Germinal center (tissue), 1 donor: ENCODE results near the gene HIC2.
"Not testable (repeated sequence)": the region's sequence is repeated elsewhere in the genome, so short reads cannot be mapped to it uniquely, and the experiment has no call there.

Experiments used
- DNase-seq: peaks from one replicate; pipeline ENCODE4 v3.0.0; 2012; ENCODE audit warnings: mixed read lengths, low spot score

HIC2 gene, protein sequence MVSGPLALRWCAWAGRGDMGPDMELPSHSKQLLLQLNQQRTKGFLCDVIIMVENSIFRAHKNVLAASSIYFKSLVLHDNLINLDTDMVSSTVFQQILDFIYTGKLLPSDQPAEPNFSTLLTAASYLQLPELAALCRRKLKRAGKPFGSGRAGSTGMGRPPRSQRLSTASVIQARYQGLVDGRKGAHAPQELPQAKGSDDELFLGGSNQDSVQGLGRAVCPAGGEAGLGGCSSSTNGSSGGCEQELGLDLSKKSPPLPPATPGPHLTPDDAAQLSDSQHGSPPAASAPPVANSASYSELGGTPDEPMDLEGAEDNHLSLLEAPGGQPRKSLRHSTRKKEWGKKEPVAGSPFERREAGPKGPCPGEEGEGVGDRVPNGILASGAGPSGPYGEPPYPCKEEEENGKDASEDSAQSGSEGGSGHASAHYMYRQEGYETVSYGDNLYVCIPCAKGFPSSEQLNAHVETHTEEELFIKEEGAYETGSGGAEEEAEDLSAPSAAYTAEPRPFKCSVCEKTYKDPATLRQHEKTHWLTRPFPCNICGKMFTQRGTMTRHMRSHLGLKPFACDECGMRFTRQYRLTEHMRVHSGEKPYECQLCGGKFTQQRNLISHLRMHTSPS

DNA sequence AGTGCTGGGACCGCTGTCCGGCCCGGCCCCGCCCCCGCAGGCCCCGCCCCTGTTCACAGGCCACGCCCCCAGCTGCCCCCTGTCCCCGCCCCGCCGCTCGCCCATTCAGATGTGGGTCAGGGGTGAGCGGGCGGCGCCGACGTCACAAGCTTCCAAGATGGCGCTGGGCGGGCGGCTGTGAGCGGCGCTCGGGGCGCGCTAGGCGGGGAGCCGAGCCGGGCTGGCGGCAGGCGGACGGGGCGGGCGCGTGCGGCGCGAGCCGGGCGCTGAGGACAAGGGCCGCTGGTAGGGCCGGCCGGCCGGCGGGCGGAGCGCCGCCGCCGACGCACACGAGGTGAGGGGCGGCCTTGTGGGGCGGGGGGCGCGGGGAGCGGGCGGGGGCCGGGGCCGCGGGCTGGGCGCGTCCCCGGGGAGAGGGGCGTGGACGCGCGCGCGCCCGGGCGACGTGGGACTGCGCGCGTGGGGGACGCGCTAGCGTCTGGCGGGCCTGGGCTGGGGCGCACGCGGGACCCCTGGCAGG is at the start of gene HIC2:
Gene HIC2, plus strand, starts transcription at position 145 of the 520 bp plus-strand sequence. CDS start 25,461 bp downstream, outside the sequence.
- not testable (repeated sequence) for DNase-seq

DNA sequence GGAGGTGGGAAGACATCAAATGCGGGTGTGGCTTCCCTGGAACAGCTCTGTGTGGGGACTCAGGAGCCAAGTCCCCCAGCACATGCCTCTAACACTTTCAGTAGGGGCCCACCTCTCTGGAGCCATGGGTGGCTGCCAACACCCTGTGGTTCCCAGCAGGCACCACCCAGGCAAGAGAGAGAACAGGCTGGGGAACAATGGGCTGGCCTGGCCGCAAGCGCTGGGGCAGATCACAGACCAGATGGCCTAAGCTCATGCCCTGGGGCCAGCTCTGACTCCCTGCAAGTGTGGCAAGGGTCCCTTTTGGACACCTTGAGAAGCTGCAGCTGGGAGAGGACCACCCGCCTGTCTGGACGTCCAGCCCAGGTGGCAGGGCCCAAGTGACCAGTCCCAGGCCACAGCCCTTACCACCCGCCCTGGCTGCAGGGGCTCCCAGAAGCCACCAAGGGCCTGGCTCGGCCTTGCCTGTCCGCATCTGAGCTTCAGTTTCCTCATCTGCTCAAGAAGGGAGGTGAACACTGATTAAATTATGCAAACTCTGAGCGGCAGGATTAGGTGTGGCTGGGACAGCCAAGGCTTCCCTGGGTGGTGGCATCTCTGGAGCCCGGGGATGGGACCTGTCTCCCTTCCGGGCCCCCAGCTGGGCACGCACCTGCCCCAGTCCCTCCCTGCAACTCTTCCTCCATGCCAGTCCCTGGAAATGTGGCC is 48.4 kb upstream of the HIC2 start:
- not testable (repeated sequence) for DNase-seq

DNA sequence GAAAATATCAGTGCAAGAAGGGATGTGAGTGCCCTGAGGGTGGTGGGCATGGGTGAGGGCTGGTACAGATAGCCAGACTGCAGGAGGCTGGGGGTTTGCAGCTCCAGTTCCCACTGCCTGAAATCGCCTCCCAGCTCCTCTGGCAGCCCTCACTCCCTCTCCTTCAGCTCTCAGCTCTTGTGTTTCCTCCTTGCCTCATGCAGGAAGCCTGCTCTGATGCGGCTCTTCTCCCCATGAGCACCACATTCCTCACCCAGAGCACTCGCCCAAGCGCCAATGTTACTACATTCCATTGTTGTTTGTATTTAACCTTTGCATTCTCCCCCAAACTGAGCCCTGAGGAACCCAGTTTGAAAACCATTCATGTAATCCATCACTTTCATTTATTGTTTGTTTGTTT is 41.3 kb upstream of the HIC2 start:
- not testable (repeated sequence) for DNase-seq

DNA sequence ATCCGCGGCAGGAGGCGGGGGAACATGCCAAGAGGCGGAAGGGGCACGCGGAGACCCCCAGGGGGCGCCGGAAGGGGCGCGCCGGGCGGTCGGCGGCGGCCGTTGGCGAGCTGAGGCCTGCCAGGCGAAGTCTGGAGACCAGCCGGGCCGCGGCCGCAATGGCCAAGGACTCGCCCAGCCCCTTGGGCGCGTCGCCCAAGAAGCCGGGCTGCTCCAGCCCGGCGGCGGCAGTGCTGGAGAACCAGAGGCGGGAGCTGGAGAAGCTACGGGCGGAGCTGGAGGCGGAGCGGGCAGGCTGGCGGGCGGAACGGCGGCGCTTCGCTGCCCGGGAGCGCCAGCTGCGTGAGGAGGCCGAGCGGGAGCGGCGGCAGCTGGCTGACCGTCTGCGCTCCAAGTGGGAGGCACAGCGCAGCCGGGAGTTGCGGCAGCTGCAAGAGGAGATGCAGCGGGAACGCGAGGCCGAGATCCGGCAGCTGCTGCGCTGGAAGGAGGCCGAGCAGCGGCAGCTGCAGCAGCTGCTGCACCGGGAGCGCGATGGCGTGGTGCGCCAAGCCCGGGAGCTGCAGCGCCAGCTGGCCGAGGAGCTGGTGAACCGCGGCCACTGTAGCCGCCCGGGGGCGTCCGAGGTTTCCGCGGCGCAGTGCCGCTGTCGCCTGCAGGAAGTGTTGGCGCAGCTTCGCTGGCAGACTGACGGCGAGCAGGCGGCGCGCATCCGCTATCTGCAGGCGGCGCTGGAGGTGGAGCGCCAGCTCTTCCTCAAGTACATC is 33.3 kb upstream of the HIC2 start, which contains the start of gene RIMBP3B:
Gene RIMBP3B, plus strand, starts transcription at position 51 of the 767 bp plus-strand sequence. Its CDS starts 108 bp downstream, at position 159.
- DNase-seq: not testable (repeated sequence)

DNA sequence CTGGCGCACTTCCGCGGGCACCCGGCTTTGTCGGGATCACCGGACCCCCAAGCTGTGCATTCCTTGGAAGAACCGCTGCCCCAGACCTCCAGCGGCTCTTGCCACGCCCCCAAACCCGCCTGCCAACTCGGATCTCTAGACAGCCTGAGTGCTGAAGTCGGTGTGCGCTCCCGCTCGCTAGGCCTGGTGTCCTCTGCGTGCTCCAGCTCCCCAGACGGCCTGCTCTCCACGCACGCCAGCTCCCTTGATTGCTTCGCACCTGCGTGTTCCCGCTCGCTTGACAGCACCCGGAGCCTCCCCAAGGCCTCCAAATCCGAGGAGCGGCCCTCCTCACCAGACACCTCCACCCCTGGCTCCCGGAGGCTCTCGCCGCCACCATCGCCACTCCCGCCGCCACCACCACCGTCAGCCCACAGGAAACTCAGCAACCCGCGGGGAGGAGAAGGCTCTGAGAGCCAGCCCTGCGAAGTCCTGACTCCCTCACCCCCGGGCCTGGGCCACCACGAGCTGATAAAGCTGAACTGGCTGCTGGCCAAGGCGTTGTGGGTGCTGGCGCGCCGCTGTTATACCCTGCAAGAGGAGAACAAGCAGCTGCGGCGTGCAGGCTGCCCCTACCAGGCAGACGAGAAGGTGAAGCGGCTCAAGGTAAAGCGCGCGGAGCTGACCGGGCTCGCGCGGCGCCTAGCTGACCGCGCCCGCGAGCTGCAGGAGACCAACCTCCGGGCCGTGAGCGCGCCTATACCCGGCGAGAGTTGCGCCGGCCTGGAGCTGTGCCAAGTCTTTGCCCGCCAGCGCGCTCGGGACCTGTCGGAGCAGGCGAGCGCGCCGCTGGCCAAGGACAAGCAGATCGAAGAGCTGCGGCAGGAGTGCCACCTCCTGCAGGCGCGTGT is 32.5 kb upstream of the HIC2 start:
- not testable (repeated sequence) for DNase-seq

DNA sequence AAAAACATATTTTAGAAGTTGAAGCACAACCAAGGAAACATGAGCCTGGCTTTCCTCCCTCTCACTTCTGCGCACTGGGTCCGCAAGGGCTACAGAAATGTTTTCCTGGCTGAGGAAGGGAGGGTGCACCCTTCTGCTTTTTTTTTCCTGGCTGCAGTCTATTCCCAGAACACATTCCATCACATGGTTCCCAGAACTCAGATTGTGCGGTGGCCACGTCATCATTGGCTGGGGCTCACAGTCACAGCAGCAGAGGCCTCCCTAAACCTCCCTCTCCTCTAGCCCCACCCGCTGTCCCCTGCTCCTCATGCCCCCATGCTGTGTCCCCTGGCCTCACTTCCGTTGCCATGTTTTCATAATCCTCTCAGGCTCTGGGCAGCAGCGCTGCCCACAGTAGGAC is 27.7 kb upstream of the HIC2 start:
- not testable (repeated sequence) for DNase-seq

DNA sequence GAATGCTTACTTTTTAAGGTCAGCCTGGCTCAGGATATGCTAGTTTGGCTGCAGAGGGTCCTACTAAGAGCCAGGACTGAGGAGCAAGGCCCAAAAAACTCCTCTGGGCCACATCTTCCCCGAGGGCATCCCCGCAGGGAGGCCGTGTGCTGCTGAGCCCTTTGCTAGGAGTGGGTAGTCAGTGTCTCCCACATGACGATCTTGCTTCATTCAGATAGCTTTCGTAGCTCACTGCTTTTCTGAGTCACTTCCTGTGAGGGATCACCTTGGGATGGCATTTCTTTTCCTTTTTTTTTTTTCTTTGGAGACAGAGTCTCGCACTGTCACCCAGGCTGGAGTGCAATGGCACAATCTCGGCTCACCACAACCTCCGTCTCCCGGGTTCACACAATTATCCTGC is 27.2 kb upstream of the HIC2 start:
- DNase-seq: not testable (repeated sequence)

DNA sequence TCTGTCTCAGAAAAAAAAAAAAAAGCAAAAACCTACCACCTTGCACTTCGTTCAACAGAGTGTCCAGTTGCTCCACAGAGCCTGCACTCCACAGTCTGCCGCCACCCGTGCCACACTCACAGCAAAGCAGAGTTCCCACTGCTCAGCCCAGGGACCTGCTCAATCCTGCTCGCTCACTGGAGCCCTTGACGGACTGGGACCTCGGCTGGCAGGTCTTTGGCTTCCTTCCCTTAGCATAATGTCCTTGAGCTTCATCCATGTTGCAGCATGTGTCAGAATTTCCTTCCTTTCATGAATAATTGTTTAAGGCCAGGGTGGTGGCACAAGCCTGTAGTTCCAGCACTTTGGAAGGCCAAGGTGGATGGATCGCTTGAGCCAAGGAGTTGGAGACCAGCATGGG is 22.6 kb upstream of the HIC2 start:
- not testable (repeated sequence) for DNase-seq

DNA sequence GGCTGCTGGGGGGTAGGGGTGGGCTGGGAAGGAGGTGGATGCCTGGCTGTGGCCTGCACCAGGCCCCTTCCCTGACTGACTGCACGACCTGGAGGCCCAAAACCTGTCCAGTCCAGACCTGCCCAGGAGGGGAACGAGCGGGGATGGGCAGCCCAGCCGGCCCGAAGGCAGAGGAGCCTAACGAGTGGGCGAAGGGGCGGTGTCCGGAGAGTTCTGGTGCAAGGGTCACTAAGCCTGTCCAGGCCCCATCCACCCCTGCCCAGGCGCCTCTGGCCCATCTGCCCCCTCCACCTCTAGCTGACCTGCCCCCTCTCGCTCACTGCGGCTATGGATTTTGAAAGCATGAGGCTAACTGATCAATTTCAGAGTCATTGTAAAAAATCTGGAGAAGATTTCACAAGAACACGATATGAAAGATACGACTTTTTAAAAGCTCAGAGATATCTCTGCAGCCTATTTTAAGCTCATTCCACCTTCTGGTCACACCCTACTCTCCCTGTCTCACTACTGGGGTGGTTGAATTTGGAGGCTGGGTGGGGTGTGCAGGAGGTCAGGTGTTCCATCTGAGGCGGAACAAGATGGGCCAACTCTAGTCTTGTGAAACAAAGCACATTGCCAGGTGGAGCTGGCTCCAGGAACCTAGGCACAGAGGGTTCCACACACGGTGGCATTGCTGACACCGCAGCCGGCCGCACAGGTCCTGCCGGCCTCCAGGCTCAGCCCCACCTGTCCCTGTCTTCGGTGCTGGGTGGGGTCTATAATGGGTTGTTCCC is 15.8 kb upstream of the HIC2 start:
- not testable (repeated sequence) for DNase-seq

DNA sequence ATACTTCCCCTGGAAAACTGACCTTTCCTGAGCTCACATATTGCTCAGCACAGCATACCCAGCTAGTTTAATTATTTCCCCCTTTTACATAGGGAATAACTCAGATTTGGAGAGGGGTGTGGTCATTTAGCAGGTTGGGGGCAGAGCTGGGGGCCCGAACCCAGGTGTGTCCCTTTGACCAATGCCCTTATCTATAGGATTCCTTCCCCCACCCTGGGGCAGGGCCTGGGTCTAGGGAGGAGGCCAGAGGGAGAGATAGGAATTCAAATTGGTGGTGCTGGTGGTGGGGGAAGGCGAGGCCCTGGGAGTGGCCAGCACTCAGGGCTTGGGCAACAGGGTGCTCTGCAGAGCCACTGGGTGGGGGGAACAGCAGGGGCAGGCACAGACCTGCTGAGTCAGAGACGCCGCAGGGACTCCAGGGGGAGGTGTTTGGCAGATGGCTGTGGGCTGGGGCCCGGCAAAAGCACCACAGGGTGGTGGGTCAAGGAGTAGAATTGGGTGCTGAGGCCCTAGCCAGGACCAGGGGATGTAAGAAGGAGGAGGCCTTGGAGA is 14.3 kb upstream of the HIC2 start:
- DNase-seq: not testable (repeated sequence)

DNA sequence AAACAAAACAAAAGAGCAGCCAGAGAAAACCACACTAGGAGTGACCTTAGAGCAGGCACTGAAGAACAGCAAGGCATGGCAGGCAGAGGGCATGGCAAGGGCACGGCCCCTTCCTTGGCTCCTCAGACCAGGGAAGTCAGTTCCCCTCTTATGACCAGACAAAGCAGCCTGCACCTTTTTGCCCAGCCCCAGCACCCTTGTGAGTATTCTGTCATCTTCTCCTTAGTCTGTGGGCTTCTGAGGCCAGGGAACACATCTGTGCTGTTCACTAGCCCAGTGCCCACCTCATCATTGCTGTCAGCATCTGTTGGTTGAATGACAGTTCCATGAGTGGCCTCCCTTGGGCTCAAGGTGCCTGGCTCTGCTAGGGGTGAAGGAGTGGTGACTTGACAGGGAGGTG is 10.0 kb upstream of the HIC2 start:
- not testable (repeated sequence) for DNase-seq

DNA sequence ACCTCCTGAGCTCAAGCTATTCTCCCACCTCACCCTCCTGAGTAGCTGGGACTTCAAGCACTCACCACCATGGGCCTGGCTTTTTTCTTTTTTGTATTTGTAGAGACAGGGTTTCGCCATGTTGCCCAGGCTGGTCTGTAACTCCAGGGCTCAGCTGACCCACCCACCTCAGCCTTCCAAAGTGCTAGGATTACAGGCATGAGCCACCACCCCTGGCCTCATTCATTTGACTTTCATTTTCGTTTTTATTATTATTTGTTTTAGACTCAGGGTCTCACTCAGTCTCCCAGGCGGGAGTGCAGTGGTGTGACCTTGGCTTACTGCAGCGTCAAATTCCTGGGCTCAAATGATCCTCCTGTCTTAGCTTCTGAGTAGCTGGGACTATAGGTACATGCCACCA is 9.4 kb upstream of the HIC2 start:
- not testable (repeated sequence) for DNase-seq

DNA sequence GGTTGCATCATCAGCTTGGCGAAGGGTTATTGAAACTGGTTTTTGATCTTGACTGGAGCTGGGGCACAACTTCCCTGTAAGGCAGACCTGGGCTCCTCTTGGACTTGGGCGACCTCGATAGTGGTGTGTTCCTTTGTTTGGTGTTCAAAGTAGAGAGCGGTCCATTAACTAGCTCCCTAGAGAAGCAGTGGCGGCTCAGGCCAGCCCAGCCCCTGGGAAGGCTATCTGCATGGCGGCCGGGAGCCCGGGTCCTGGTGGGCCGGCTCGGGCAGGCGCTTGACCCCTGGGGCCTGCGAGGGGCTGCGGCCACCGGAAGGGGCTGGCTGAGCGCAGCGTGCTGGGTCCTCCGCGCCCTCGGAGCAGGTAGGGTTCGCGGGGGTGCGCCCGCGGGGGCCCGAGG is 796 bp upstream of the HIC2 start:
- DNase-seq: not testable (repeated sequence)

DNA sequence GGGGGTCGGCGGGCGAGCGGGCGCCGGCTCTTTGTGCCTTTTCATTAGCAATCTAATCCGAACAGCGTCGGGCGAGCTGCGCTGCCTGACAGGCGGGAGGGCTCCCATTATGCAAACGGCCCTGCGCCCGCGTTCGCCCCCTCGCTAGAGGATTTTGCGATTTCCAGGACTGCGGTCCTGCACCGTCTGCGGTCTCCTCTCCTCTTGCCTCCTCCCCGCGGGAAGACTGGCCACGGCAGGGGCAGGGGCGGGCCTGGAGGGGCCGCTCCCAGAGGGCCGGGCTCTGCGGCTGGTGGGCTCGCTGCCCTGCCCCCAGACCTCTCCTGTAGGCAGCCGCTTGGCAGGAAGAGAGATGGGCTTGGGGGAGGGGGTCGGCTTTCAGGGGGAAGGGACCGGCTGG is 682 bp downstream of the HIC2 start:
- not testable (repeated sequence) for DNase-seq

DNA sequence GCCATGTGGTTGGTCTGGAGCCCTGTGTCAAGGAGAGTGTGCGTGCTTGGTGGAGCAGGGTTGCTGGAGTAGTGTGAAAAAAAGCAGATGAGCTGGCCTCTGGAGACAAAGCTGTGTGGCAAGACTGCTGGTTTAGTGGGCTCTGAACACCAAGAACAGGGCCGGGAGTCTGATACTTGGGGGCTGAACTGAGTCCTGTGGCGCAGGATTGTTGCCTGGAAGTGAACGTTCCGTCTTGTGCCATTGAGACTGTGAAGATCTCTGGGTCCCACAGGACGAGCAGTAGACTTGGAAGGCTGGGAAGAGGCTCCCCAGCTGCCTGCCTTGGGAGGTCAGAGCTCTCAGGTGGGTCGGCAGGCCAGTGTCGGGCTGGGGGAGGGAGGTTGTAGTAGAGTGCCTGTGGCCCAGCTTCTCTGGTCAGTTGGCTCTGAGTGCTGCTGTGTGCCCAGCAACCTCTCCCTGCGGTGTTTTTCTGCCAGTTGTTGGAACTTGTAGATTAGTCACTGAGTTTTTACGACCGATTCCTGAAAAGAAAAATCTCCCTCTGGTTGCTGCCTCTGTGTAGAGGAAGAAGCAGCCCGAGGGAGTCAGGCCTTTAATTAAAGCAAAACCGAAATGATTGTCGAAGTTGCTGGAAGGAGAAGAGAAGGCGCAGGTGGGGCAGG is 1.9 kb downstream of the HIC2 start:
- DNase-seq: not testable (repeated sequence)

DNA sequence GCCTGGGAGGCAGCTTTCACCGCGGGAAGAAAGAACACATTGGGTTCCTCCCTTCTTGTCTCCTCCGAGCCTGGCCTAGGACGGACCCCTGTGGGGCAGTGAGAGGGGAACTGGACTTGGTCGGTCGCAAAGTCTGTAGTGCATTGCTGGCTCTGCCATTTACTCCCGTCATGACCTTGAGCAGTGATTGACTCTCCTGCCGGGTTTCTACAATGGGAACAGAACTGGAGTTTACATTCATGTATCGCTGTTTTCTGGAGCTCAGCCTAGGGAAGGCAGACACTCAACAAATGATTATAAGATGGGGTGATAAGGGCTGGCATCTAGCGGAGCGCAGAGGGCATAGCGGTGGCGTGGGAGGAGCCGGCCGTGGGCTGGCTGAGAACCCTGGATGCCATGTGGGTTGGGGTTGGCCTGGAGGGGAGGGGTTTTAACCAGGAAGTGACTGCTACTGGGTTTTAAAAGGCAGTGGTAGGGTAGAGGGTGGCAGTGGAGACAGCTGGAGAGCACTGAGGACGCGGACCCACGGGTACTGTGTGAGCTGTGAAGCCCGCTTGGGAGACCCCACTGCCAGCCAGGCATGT is 3.1 kb downstream of the HIC2 start:
- not testable (repeated sequence) for DNase-seq

DNA sequence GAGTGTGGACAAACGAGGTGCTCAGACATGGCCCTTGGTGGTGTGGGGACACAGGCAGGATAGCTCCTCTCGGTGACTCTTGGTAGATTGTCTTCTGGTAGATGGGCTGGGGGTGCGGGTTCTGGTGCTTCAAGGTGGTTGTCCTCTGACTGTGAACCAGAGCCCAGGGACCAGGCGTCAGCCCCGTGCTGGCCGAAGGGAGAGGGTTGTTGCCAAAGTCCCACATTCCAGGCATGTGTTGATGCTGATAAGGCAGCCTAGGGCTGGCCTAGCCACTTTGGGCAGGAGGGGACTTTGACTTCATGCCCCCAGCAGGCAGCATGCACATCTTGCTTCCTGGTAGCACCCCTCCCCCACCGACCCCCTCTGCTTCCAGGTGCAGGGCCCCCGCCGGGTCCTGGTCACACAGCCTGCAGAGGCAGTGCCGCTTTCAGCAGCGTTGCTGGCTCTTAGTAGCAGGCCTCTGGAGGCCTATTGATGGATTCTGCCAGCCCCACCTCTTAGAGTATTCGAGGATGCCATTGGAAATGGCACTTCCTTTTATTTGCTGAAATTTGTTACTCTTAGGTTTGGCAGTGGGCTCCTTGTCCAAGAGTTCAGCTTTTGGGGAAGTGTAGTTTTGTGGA is 7.0 kb downstream of the HIC2 start:
- not testable (repeated sequence) for DNase-seq
